GM12891 (cell line): ENCODE results near the gene MS4A8.

ENCODE experiments used
- POLR2A ChIP-seq: IDR thresholded peaks from 2 replicates; pipeline ENCODE4 v1.6.1; 2011; ENCODE audit warnings: low read depth, low read length, control low read depth
- POLR2AphosphoS5 ChIP-seq: IDR thresholded peaks from 2 replicates; pipeline ENCODE4 v1.6.1; 2011; ENCODE audit warnings: low read depth, low read length, control low read depth

DNA sequence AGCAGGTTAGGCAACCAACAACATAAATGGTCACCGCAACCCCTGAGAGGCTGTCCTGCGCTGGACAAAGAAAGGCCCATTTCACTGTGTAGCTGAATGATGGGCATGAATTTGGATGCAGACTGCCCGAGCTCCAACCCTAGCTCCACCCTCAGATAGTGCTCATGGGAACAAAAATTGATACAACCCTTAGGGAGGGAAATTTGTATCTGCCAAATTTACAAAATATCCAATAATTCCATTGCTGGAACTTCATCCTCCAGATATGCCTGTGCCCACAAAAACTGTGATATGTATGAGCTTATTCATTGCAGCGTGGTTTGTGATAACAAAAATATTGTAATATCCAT lies 2.0 kb downstream of the MS4A8 start:
- TF ChIP-seq POLR2A (no peak), POLR2AphosphoS5 (no peak)
